22Rv1 (cell line): ENCODE data around the gene EFCAB14.

ENCODE experiments used
- ZFX ChIP-seq: fragments of 450-650 bp; IDR thresholded peaks from 2 replicates; pipeline ENCODE4 v1.6.1; 2017; ENCODE audit warnings: antibody characterized with exemption, borderline replicate concordance
- TF ChIP-seq, protein P1 (sequence below): fragments of 450-650 bp; IDR thresholded peaks from 2 replicates; pipeline ENCODE4 v1.5.1; 2017; ENCODE audit warnings: mild to moderate bottlenecking

DNA sequence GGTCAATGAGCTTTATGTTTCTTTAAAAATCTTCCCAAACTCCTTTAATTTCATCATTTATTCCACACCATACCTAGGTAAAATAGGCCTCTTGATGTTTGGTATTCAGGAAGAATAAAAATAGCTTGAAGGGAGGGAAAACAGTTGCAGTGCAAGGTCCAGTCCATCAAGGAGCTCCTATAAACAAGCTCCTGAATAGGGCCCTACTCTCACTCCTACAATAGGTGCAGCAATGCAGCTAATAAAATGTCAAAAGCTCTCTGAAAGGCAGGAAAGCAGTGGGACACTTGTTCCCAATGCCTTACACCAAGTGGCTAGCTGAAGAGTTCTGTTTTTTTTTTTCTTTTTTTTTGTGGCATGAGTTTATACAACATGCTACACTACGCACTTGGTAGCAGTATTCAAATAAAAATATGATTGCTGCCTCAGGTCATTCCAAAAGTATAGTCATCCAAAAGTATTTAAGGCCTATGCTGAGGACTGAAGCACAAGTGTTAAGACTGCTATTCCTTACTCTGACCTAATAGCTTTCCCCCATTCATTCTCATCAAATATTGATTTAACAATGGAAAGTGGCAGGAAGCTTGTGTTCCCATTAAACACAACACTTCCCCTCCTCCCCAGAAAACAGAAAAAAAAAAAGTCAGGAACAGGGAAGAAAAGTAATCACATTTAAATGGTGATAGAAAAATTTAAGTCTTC, 37.4 kb downstream of the EFCAB14 start:
- TF ChIP-seq, protein P1, sequence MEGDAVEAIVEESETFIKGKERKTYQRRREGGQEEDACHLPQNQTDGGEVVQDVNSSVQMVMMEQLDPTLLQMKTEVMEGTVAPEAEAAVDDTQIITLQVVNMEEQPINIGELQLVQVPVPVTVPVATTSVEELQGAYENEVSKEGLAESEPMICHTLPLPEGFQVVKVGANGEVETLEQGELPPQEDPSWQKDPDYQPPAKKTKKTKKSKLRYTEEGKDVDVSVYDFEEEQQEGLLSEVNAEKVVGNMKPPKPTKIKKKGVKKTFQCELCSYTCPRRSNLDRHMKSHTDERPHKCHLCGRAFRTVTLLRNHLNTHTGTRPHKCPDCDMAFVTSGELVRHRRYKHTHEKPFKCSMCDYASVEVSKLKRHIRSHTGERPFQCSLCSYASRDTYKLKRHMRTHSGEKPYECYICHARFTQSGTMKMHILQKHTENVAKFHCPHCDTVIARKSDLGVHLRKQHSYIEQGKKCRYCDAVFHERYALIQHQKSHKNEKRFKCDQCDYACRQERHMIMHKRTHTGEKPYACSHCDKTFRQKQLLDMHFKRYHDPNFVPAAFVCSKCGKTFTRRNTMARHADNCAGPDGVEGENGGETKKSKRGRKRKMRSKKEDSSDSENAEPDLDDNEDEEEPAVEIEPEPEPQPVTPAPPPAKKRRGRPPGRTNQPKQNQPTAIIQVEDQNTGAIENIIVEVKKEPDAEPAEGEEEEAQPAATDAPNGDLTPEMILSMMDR: no peak
- TF ChIP-seq ZFX: no peak
